ENCODE results near the gene USH2A.
"Not testable (repeated sequence)": the region's sequence is repeated elsewhere in the genome, so short reads cannot be mapped to it uniquely, and the experiment has no call there.

The USH2A gene

DNA sequence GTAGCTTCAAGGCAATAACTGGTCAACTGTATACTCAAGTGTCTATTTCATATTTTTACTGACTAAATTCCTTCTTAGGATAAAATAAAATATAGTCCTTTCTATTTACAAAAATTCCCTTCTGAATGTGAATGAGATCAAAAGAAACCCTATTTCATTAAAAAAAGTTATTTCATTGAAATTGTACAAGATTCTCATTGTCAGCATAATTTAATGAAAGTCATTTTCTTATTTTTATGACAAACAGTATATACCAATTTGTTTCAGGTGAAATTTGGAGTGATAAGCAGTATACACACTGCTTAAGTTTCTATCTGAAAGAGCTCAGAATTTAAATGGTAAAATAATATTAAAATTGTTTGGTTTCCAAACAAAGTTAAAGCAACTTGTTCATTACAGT lies 269.2 kb downstream of the USH2A start:
- no peaks in the 10 kb centered on the region for H3K36me3 ChIP-seq (ENCODE audit: insufficient read depth, low read length)
- no peaks in the 10 kb centered on the region for H3K4me1 ChIP-seq (ENCODE audit: insufficient read depth, low read length)
- no peak overlapping the region for H3K4me3 ChIP-seq (ENCODE audit: low read depth in 1 of 2, low read length in 2 of 2)
- no peaks in the 10 kb centered on the region for H4K20me1 ChIP-seq (ENCODE audit: insufficient read depth, low read length)
- no peak overlapping the region for H3K4me2 ChIP-seq (ENCODE audit: insufficient read depth, low read length)
- no peak overlapping the region for H3K27ac ChIP-seq (ENCODE audit: low read length)
- H3K9ac ChIP-seq (ENCODE audit: low read depth, low read length): no peak overlapping the region
- H3K27me3 ChIP-seq (ENCODE audit: insufficient read depth, low read length, poor library complexity): no peaks in the 10 kb centered on the region
- no peak for TF ChIP-seq EZH2 (IDR thresholded peaks at IDR 0.05; ENCODE audit: borderline replicate concordance, low read depth, low read length, severe bottlenecking)
- TF ChIP-seq, protein P1, sequence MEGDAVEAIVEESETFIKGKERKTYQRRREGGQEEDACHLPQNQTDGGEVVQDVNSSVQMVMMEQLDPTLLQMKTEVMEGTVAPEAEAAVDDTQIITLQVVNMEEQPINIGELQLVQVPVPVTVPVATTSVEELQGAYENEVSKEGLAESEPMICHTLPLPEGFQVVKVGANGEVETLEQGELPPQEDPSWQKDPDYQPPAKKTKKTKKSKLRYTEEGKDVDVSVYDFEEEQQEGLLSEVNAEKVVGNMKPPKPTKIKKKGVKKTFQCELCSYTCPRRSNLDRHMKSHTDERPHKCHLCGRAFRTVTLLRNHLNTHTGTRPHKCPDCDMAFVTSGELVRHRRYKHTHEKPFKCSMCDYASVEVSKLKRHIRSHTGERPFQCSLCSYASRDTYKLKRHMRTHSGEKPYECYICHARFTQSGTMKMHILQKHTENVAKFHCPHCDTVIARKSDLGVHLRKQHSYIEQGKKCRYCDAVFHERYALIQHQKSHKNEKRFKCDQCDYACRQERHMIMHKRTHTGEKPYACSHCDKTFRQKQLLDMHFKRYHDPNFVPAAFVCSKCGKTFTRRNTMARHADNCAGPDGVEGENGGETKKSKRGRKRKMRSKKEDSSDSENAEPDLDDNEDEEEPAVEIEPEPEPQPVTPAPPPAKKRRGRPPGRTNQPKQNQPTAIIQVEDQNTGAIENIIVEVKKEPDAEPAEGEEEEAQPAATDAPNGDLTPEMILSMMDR (IDR thresholded peaks at IDR 0.05; ENCODE audit: borderline replicate concordance, extremely low read depth, low read length, poor library complexity, severe bottlenecking): no peak
- DNase-seq: no peak
- ATAC-seq (ENCODE audit: insufficient read depth, low read depth): no peak
- H2AFZ ChIP-seq (ENCODE audit: low read depth, low read length): no peak overlapping the region
- no peaks in the 10 kb centered on the region for H3K79me2 ChIP-seq (ENCODE audit: insufficient read depth, low read length)
- no peaks in the 10 kb centered on the region for H3K9me3 ChIP-seq (ENCODE audit: insufficient read depth, low read length, severe bottlenecking)

DNA sequence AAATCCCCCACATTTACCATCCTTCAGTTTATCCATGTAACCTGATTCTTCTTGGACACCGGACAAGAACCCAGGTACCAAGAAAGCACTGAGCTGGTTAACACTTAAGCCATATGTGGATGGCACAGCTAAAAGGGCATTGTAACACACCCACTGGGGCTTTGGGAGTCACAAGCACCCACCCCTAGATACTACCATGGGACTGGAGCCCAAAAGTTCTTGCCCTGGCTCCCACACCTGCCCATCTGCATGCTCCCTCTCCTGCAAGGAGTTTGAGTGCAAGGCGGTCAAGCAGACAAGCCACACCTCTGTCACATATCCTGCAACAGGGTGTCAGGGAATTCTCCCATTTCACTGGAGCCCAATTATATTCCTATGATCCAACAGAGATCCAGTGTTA lies 270.1 kb downstream of the USH2A start:
- Histone ChIP-seq H3K4me1 (ENCODE audit: insufficient read depth, low read length) (no peaks in the 10 kb centered on the region), H3K79me2 (ENCODE audit: insufficient read depth, low read length) (no peaks in the 10 kb centered on the region), H3K9ac (ENCODE audit: low read depth, low read length) (no peak overlapping the region), H3K27me3 (ENCODE audit: insufficient read depth, low read length, poor library complexity) (no peaks in the 10 kb centered on the region), H3K4me3 (ENCODE audit: low read depth in 1 of 2, low read length in 2 of 2) (no peak overlapping the region), H3K36me3 (ENCODE audit: insufficient read depth, low read length) (no peaks in the 10 kb centered on the region), H3K4me2 (ENCODE audit: insufficient read depth, low read length) (no peak overlapping the region), H2AFZ (ENCODE audit: low read depth, low read length) (no peak overlapping the region), H3K9me3 (ENCODE audit: insufficient read depth, low read length, severe bottlenecking) (no peaks in the 10 kb centered on the region), H4K20me1 (ENCODE audit: insufficient read depth, low read length) (no peaks in the 10 kb centered on the region), H3K27ac (ENCODE audit: low read length) (no peak overlapping the region)
- no peak for ATAC-seq (ENCODE audit: insufficient read depth, low read depth)
- TF ChIP-seq, protein P1 (IDR thresholded peaks at IDR 0.05; ENCODE audit: borderline replicate concordance, extremely low read depth, low read length, poor library complexity, severe bottlenecking): no peak
- TF ChIP-seq EZH2 (IDR thresholded peaks at IDR 0.05; ENCODE audit: borderline replicate concordance, low read depth, low read length, severe bottlenecking): no peak
- no peak for DNase-seq

DNA sequence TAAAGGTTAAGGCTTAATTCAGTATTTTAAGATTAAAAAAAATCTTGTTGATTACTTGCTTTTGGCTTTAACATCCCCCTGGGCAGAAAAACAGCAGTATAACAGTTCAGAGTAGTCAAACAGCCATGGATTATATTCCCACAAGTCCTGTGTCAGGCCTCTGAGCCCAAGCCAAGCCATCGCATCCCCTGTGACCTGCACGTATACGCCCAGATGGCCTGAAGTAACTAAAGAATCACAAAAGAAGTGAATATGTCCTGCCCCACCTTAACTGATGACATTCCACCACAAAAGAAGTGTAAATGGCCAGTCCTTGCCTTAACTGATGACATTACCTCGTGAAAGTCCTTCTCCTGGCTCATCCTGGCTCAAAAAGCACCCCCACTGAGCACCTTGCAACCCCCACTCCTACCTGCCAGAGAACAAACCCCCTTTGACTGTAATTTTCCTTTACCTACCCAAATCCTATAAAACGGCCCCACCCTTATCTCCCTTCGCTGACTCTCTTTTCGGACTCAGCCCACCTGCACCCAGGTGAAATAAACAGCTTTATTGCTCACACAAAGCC lies 277.7 kb downstream of the USH2A start:
- H3K4me3 ChIP-seq (ENCODE audit: low read depth in 1 of 2, low read length in 2 of 2); H3K9ac ChIP-seq (ENCODE audit: low read depth, low read length); DNase-seq; H3K4me1 ChIP-seq (ENCODE audit: insufficient read depth, low read length); H3K27ac ChIP-seq (ENCODE audit: low read length); H3K4me2 ChIP-seq (ENCODE audit: insufficient read depth, low read length); H4K20me1 ChIP-seq (ENCODE audit: insufficient read depth, low read length); H2AFZ ChIP-seq (ENCODE audit: low read depth, low read length); H3K9me3 ChIP-seq (ENCODE audit: insufficient read depth, low read length, severe bottlenecking); H3K79me2 ChIP-seq (ENCODE audit: insufficient read depth, low read length); H3K36me3 ChIP-seq (ENCODE audit: insufficient read depth, low read length); H3K27me3 ChIP-seq (ENCODE audit: insufficient read depth, low read length, poor library complexity); ATAC-seq (ENCODE audit: insufficient read depth, low read depth): not testable (repeated sequence)

DNA sequence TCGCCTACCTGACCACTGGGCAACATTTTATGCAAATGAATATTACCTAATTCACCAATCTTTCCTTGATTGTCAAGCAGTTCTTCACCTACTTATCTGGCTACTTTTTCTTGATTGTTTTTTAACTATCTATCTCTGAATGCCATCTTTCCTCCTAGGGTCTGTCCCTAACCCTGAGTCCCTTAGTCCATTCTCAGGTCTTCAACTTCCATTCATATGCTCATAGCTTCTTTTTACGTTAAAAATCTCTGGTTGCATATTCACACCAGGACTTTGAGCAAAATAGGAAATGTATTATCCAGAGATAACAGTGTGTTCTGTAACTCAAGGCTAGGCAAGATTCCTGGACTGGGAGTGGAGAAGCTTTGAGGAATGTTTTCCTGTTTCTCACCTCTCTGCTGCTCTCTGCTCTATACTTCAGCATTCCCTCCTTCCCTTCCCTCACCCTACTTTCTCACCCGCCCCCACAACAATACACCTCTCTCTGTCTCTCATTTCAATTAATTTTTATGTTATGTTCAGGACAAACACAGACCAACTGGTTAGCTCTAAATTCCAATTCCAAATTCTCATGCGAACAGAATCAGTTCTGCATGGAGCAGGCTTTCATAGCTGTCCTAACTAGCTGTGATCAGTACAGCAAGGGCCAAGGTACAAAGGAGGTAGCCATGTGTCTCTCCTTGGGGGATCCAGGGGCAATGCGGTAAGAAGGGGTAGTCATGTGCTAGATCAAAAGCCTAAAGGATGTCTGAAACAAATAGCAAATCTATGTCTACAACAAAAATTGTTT lies 278.4 kb downstream of the USH2A start:
- Histone ChIP-seq H2AFZ (ENCODE audit: low read depth, low read length) (no peak overlapping the region), H3K36me3 (ENCODE audit: insufficient read depth, low read length) (no peaks in the 10 kb centered on the region), H3K4me3 (ENCODE audit: low read depth in 1 of 2, low read length in 2 of 2) (no peak overlapping the region), H3K79me2 (ENCODE audit: insufficient read depth, low read length) (no peaks in the 10 kb centered on the region), H3K4me1 (ENCODE audit: insufficient read depth, low read length) (no peaks in the 10 kb centered on the region), H3K9ac (ENCODE audit: low read depth, low read length) (no peak overlapping the region), H4K20me1 (ENCODE audit: insufficient read depth, low read length) (no peaks in the 10 kb centered on the region), H3K9me3 (ENCODE audit: insufficient read depth, low read length, severe bottlenecking) (no peaks in the 10 kb centered on the region), H3K4me2 (ENCODE audit: insufficient read depth, low read length) (no peak overlapping the region), H3K27ac (ENCODE audit: low read length) (no peak overlapping the region), H3K27me3 (ENCODE audit: insufficient read depth, low read length, poor library complexity) (no peaks in the 10 kb centered on the region)
- no peak for DNase-seq
- no peak for ATAC-seq (ENCODE audit: insufficient read depth, low read depth)
- TF ChIP-seq EZH2 (IDR thresholded peaks at IDR 0.05; ENCODE audit: borderline replicate concordance, low read depth, low read length, severe bottlenecking): no peak
- TF ChIP-seq, protein P1 (IDR thresholded peaks at IDR 0.05; ENCODE audit: borderline replicate concordance, extremely low read depth, low read length, poor library complexity, severe bottlenecking): no peak

All from DND-41 (cell line).